Measurements from ENCODE around the gene ATXN7L1.

DNA sequence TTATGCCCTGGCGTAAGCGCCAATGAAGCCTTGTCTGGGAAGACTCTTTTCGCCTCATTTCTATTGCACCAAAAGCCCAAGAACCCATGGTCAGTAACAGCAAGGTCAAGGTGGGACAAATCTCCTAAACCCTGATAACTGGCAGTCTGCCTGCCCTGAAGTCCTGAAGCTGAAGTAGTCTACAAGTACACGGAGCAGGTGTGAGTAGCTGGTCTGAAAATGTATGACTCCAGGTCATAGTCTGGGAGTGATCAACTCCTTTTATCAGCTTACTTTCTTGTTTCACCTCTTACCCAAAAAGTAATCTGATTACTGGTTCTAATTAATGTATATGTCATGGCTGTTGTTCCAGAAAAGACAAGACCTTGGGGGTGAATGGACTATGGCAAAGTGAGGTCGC, 187.8 kb downstream of the ATXN7L1 start:
- TF ChIP-seq FOS (IDR thresholded peaks at IDR 0.05; ENCODE audit: low read depth, low read length) (no peak), CTCF (conservative IDR thresholded peaks at IDR 0.05; ENCODE audit: low read depth, low read length) (no peak), RFX5 (IDR thresholded peaks at IDR 0.05; ENCODE audit: low read depth, low read length) (no peak), POLR2A (IDR thresholded peaks at IDR 0.05; ENCODE audit: low read depth, low read length) (no peak), MXI1 (IDR thresholded peaks at IDR 0.05; ENCODE audit: borderline replicate concordance, low read depth, low read length) (no peak), SMC3 (IDR thresholded peaks at IDR 0.05; ENCODE audit: low read depth, low read length) (no peak), CEBPB (IDR thresholded peaks at IDR 0.05; ENCODE audit: low read depth, low read length) (no peak), BHLHE40 (IDR thresholded peaks at IDR 0.05; ENCODE audit: low read depth, low read length) (no peak), RAD21 (IDR thresholded peaks at IDR 0.05; ENCODE audit: low read length) (no peak), RCOR1 (IDR thresholded peaks at IDR 0.05; ENCODE audit: insufficient replicate concordance, low read length) (no peak)
- TF ChIP-seq, protein P1, sequence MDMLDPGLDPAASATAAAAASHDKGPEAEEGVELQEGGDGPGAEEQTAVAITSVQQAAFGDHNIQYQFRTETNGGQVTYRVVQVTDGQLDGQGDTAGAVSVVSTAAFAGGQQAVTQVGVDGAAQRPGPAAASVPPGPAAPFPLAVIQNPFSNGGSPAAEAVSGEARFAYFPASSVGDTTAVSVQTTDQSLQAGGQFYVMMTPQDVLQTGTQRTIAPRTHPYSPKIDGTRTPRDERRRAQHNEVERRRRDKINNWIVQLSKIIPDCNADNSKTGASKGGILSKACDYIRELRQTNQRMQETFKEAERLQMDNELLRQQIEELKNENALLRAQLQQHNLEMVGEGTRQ (IDR thresholded peaks at IDR 0.05; ENCODE audit: low read depth, low read length) = no peak

Data from IMR-90 (cell line).